Mucosa of rectum (tissue), 2 donors: ENCODE results near the gene KEL.

Experiments used
- H3K27ac ChIP-seq, 2 donors: one replicate each; pipeline ENCODE4 v1.7.0; 2013; ENCODE audit warnings: inconsistent platforms in 2 of 2, low read depth in 2 of 2, low read length in 2 of 2
- H3K27me3 ChIP-seq, 2 donors: one replicate each; pipeline ENCODE4 v1.7.0; 2013; ENCODE audit warnings: low read length in 2 of 2; ENCODE audit not compliant: control insufficient read depth in 2 of 2, insufficient read depth in 2 of 2
- H3K36me3 ChIP-seq, 2 donors: one replicate each; pipeline ENCODE4 v1.7.0; 2013; ENCODE audit warnings: low read length in 2 of 2; ENCODE audit not compliant: control insufficient read depth in 2 of 2, insufficient read depth in 2 of 2
- H3K4me1 ChIP-seq, 2 donors: one replicate each; pipeline ENCODE4 v1.7.0; 2013; ENCODE audit warnings: low read length in 2 of 2, mild to moderate bottlenecking in 1 of 2; ENCODE audit not compliant: control insufficient read depth in 2 of 2, insufficient read depth in 2 of 2
- H3K4me3 ChIP-seq, 2 donors: one replicate each; pipeline ENCODE4 v1.7.0; 2013; ENCODE audit warnings: low read length in 2 of 2
- H3K9ac ChIP-seq, 2 donors: one replicate each; pipeline ENCODE4 v1.7.0; 2013; ENCODE audit warnings: low read length in 2 of 2, low read depth in 1 of 2, mild to moderate bottlenecking in 1 of 2
- H3K9me3 ChIP-seq, 2 donors: one replicate each; pipeline ENCODE4 v1.7.0; 2013; ENCODE audit warnings: low read length in 2 of 2; ENCODE audit not compliant: control insufficient read depth in 2 of 2
- donor health status: healthy.
- donor health status: Normal muscosa, but diverticular disease.

Gene KEL

DNA sequence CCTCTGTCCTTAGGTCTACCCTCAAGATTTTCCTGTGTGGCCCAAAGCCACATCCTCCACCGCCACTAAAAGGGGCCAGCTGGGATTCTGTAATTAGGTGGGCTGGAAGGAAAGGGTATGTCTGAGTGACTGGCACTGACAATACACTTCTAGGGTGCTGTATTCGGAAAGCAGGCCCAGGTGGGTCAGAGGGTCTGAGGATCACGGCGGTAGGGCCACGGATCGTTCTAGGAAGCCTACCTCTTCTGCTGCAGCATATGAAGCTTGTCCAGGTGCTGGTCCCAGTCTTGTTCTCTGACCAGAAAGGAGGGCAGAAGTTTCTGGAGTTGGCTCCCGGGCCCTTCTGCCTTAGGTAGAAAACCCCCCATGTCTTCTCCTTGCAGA lies 29.1 kb downstream of the KEL start:
- H3K4me1 ChIP-seq, result no peaks in the 10 kb centered on the region
- H3K9ac ChIP-seq, result no peak overlapping the region
- H3K9me3 ChIP-seq, result no peaks in the 10 kb centered on the region
- no peak overlapping the region for H3K4me3 ChIP-seq
- H3K27me3 ChIP-seq, result no peaks in the 10 kb centered on the region
- H3K36me3 ChIP-seq, result no peaks in the 10 kb centered on the region
- H3K27ac ChIP-seq, result no peak overlapping the region

DNA sequence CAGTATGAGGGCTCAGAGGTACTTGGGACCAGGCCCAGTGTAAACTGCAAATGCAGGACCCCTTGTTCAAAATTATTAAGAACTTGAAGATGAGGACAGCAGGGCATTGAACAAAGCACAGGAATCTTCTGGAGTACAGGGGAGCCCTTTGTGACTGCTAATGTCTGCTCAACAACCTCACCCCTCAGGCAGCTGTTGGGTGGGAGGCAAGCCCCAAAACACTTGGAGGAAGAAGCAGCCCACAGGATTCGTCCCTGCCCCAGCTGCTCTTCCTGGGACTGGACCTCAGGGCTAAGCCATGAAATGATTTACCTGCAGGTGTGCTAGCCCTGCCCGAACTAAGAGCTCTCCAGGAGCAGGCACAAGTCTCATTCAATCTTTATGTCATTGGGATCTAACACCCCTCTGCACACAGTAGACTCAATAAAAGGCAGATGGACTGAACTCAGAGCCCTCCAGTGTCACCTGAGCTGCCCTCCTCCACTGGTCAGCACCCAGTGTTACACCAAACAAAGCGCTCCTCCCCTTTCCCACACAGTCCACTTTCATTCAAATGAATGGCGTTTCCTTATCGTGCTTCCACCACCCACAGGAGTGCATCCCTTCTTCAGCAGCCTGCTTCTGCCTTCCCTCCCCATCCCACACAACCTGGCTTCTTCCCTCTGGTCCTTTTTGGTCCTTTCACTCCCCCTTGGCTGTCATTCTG lies 29.6 kb downstream of the KEL start:
- Histone ChIP-seq H3K9ac (no peak overlapping the region), H3K36me3 (no peaks in the 10 kb centered on the region), H3K27ac (no peak overlapping the region), H3K4me3 (no peak overlapping the region), H3K4me1 (no peaks in the 10 kb centered on the region), H3K9me3 (no peaks in the 10 kb centered on the region), H3K27me3 (no peaks in the 10 kb centered on the region)

DNA sequence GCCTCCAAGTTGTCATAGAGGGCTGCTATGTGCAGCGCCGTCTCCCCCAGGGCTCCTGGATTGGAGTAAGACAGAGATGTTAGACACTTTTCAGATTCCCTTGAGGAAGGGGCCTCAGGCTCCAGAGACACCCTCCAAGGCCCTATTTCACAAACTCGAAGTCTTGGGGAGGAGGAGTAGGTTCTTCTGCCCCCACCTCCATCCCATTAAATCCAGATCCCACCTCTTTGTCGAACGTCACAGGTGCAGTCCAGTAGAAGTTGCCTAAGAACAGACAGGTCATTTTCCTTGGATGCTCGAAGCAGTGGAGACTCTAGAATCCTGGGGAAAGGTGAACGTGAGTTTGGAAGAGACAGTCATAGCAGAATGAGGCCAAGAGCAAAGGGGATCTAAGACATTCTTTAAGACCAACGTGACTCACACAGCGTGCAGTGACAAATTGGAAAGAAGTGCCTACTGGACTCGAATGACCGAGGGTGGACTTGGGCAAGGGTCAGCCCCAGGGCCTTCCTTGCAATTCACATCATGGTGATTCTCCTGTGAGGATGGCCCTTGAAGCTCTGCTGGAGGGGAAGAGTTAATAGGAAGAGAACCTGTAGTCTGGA lies 31.9 kb downstream of the KEL start:
- H3K36me3 ChIP-seq, result no peaks in the 10 kb centered on the region
- no peak overlapping the region for H3K27ac ChIP-seq
- H3K9me3 ChIP-seq, result no peaks in the 10 kb centered on the region
- H3K27me3 ChIP-seq, result no peaks in the 10 kb centered on the region
- H3K4me1 ChIP-seq, result no peaks in the 10 kb centered on the region
- H3K4me3 ChIP-seq, result no peak overlapping the region
- no peak overlapping the region for H3K9ac ChIP-seq

DNA sequence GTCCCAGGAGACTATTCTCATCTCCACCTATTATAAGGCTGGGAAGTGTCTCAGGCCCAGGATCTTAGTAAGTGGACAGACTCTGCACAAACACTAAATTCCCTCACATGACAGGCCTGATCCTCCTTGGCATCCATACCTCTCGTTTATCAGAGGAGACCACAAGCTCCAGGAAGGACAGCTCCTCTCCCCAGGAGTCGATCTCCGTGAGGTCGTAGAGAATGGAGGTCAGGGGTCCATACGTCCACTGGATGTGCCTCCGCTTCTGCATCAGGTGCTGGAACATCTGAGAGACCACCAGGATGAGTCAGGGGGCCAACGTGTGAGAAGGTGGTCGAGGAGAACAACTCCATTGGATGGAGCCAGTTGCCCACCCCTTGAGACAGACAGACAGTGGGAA lies 34.2 kb downstream of the KEL start:
- H3K4me3 ChIP-seq, result no peak overlapping the region
- H3K9me3 ChIP-seq, result no peaks in the 10 kb centered on the region
- no peak overlapping the region for H3K27ac ChIP-seq
- no peak overlapping the region for H3K9ac ChIP-seq
- no peaks in the 10 kb centered on the region for H3K36me3 ChIP-seq
- peaks cover 0 to 3% of the 10 kb centered on the region in 2 donors for H3K27me3 ChIP-seq
- no peaks in the 10 kb centered on the region for H3K4me1 ChIP-seq

DNA sequence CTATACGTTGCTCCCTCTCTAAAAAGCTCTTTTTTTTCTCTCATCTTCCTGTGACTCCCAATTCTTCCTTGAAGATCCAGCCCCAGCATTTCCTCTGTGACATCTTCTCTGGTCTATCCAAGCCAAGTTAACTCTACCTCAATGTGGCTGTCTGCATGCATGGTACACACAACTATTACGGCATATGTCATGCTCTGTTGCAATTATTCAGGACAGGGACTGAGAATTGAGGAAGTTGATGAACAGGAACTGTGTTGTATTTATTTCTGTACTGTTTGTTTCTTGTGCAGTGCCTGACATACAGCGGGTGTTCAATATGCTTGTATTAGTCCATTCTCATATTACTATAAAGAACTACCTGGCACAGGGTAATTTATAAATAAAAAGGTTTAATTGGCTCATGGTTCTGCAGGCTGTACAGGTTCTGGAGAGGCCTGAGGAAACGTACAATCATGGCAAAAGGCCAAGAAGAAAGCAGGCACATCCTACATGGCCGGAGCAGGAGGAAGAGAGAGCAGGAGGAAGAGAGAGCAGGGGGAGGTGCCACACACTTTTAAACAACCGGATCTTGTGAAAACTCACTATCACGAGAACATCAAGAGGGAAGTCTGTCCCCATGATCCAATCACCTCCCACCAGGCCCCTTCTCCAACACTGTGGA lies 34.9 kb downstream of the KEL start:
- Histone ChIP-seq H3K4me1 (no peaks in the 10 kb centered on the region), H3K27ac (no peak overlapping the region), H3K9ac (no peak overlapping the region), H3K9me3 (no peaks in the 10 kb centered on the region), H3K4me3 (no peak overlapping the region), H3K27me3 (peaks cover 0 to 3% of the 10 kb centered on the region in 2 donors), H3K36me3 (no peaks in the 10 kb centered on the region)

DNA sequence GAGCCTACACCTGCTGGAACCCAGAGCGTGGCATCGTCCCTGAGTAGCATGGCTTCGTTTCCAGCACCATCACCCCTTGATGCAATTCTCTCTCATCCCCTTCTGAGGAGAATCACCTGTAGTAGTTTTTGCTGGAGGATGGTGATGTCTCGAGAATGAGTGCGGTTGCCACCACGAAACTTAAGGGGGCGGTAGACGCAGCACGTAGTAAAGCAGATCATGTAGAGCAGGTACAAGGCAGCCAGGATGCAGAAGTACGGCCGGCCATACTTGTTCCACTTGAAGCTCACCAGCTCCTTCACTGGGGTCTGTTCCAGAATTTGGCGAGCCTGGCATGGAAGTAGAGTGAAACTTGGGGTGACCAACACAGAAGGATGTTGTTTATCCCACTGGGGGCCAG lies 36.8 kb downstream of the KEL start:
- peaks cover 0 to 3% of the 10 kb centered on the region in 2 donors for H3K27me3 ChIP-seq
- H3K36me3 ChIP-seq, result no peaks in the 10 kb centered on the region
- no peak overlapping the region for H3K9ac ChIP-seq
- H3K9me3 ChIP-seq, result no peaks in the 10 kb centered on the region
- no peak overlapping the region for H3K4me3 ChIP-seq
- H3K4me1 ChIP-seq, result no peaks in the 10 kb centered on the region
- no peak overlapping the region for H3K27ac ChIP-seq

DNA sequence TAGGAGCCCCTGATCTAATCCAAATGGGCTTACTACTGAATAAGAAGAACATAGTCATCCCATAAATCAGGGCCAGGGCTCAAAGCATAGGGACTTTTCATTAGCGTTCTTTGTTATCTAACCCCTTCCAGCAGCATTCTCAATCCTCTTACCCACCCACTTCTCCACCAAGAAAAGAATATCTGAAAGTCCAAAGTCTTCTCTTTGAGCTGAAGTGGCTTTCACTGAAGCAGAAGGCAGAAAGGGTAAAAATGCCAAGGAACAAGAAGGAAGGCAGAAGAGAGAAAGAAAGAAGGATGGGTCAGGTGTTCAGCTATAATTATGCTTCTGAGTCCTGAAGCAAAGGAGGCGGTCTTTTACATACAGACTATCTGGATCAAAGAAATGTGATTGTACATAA lies 38.8 kb downstream of the KEL start:
- no peaks in the 10 kb centered on the region for H3K4me1 ChIP-seq
- peaks cover 0 to 3% of the 10 kb centered on the region in 2 donors for H3K27me3 ChIP-seq
- H3K27ac ChIP-seq, result no peak overlapping the region
- no peak overlapping the region for H3K9ac ChIP-seq
- H3K36me3 ChIP-seq, result no peaks in the 10 kb centered on the region
- H3K9me3 ChIP-seq, result no peaks in the 10 kb centered on the region
- no peak overlapping the region for H3K4me3 ChIP-seq

DNA sequence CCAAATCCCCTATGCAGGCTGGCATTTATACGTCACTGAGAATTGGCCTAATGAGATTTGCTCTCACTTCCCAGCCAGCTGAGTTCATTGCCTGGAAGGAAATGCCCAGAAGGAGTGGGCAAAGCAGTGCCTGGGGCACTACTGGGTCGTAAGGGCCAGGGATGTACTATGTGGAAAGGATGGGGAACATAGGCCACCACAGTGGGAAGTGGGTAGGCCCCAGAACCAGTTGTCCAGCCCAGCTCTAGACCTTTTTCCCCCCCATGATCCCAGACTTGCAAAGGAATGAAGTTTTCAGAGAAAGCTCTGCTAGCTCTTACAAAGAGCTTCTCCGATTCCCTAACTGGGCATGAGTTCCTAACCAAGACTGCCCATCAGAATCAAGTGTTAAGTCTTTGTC lies 42.5 kb downstream of the KEL start:
- no peak overlapping the region for H3K4me3 ChIP-seq
- H3K27ac ChIP-seq, result no peak overlapping the region

GRCh38 chr7:142918901-142919300 lies 43.3 kb downstream of the KEL start:
- H3K27me3 ChIP-seq, result peaks cover 0 to 6% of the 10 kb centered on the region in 2 donors
- H3K27ac ChIP-seq, result no peak overlapping the region

More for the DNA sequence above, 42.5 kb downstream of the KEL start:
- H3K27me3 ChIP-seq, result peaks cover 0 to 7% of the 10 kb centered on the region in 2 donors
- no peaks in the 10 kb centered on the region for H3K9me3 ChIP-seq
- H3K4me1 ChIP-seq, result no peaks in the 10 kb centered on the region
- no peaks in the 10 kb centered on the region for H3K36me3 ChIP-seq
- H3K9ac ChIP-seq, result no peak overlapping the region

GRCh38 chr7:142917447-142917846 lies 44.7 kb downstream of the KEL start:
- Histone ChIP-seq H3K4me3 (no peak overlapping the region), H3K27me3 (peaks cover 0 to 4% of the 10 kb centered on the region in 2 donors), H3K4me1 (no peaks in the 10 kb centered on the region), H3K36me3 (no peaks in the 10 kb centered on the region), H3K9ac (no peak overlapping the region), H3K27ac (no peak overlapping the region), H3K9me3 (no peaks in the 10 kb centered on the region)

More at GRCh38 chr7:142918901-142919300, 43.3 kb downstream of the KEL start:
- no peaks in the 10 kb centered on the region for H3K36me3 ChIP-seq
- H3K9ac ChIP-seq, result no peak overlapping the region
- no peaks in the 10 kb centered on the region for H3K9me3 ChIP-seq
- no peaks in the 10 kb centered on the region for H3K4me1 ChIP-seq
- no peak overlapping the region for H3K4me3 ChIP-seq
